ENCODE data around the gene NUDT14. TPM values are rescaled to one million over a fixed set of nuclear protein-coding genes. Genes with fewer than 3 reads are reported as not detected.

The NUDT14 gene
- total RNA-seq, 6 donors from 2014 or later: 17.9 to 87.5 (median 54.9) TPM

DNA sequence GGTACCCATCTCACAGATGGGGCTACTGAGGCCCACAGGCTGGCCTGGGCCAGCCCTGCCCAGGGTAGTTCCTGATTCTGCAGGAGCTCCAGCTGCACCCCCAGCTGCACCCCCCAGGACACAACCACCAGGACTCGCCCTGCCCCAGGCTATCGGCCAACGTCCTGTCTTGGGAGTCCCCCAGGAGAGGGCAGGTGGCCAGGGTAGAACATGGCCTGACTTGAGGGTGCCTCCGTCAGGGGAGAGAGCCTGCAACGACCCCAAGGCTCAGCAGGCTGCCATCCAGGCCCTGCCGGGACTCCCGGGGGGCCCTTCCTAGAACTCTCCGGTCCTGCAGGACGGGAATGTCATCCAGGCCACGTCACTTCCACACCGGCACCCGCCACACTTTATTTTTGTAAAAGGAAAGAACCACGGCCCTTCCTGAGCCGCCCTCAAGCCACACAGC is 28.3 kb downstream of the NUDT14 start:
- Histone ChIP-seq H3K9me3 (no peaks in the 10 kb centered on the region), H3K36me3 (peaks cover 0 to 32% (median 16%) of the 10 kb centered on the region in 4 donors)
- WGBS, 2 donors: 50 to 57% methylated on average over 7 to 13 of the region's 14 CpGs

DNA sequence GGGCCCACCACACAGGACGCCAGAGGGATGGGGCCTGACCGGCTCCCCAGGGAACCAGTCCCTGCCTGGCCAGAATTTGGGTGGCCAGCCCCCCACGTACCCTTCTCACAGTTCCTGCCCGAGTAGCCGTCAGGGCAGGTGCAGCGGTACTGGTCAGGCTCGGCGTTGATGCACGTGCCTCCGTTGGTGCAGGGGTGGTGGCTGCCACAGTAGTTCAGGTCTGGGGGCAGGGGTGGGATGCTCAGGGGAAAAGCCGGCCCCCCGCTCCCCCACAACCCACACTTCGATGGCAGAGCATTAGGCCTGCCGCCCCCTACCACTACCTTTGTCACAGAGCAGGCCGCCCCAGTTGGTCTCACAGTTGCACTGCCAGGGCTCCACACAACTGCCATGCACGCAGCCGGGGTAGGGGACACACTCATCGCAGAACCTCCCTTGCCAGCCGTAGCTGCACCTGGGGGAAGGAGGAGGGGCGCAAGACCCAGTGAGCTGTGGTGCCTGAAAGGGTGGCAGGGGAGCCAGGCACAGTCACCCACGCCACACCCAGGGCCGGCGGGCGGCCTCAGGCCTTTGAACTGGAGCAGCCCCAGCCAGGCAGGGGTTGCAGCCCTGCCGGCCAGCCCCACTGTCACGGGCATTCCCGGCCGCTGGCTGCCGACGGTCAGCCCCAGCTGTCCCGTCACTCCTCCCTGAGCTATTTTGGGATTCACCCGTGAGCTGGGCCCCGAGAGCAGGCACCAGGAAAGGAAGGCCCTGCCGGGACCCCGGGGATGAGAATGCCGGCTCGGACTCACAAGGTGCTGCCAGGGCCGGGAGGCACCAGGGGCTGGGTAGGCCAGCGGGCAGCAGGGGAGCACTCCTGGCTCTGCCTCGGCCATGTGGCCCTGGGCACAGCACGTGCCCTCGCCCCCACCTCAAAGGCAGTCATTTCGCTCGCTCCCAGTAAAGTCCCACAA is 29.0 kb downstream of the NUDT14 start:
- WGBS, 2 donors: 89 to 97% methylated on average over 10 to 30 of the region's 44 CpGs
- DNase-seq (peak in 1 of 2 donors; percentile 85), ATAC-seq (ENCODE audit: low FRiP score in 2 of 2) (no peak)
- Histone ChIP-seq H3K4me3 (no peak overlapping the region), H3K27ac (peak overlapping the region in 3 of 4 donors; percentile 24 to 69 (median 57)), H3K9me3 (no peaks in the 10 kb centered on the region), H3K4me1 (peaks cover 0 to 26% (median 4%) of the 10 kb centered on the region in 4 donors), H3K36me3 (peaks cover 0 to 39% (median 19%) of the 10 kb centered on the region in 4 donors), H3K27me3 (no peaks in the 10 kb centered on the region)
- TF ChIP-seq, protein P1, sequence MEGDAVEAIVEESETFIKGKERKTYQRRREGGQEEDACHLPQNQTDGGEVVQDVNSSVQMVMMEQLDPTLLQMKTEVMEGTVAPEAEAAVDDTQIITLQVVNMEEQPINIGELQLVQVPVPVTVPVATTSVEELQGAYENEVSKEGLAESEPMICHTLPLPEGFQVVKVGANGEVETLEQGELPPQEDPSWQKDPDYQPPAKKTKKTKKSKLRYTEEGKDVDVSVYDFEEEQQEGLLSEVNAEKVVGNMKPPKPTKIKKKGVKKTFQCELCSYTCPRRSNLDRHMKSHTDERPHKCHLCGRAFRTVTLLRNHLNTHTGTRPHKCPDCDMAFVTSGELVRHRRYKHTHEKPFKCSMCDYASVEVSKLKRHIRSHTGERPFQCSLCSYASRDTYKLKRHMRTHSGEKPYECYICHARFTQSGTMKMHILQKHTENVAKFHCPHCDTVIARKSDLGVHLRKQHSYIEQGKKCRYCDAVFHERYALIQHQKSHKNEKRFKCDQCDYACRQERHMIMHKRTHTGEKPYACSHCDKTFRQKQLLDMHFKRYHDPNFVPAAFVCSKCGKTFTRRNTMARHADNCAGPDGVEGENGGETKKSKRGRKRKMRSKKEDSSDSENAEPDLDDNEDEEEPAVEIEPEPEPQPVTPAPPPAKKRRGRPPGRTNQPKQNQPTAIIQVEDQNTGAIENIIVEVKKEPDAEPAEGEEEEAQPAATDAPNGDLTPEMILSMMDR (IDR thresholded peaks at IDR 0.05): no peak
- no peak for TF ChIP-seq EP300 (IDR thresholded peaks at IDR 0.05)
- TF ChIP-seq POLR2A (IDR thresholded peaks at IDR 0.05): no peak
- no peak for TF ChIP-seq POLR2AphosphoS5 (IDR thresholded peaks at IDR 0.05)

More for the DNA sequence above, 28.3 kb downstream of the NUDT14 start:
- Histone ChIP-seq H3K27ac (peak overlapping the region in 3 of 4 donors; percentile 24 to 69 (median 57)), H3K4me1 (peaks cover 0 to 26% (median 4%) of the 10 kb centered on the region in 4 donors), H3K4me3 (no peak overlapping the region), H3K27me3 (no peaks in the 10 kb centered on the region)
- ATAC-seq (ENCODE audit: low FRiP score in 2 of 2): no peak
- peak in 1 of 2 donors; percentile 13 for TF ChIP-seq POLR2AphosphoS5 (IDR thresholded peaks at IDR 0.05)
- TF ChIP-seq, protein P1 (IDR thresholded peaks at IDR 0.05): no peak
- DNase-seq: peak in 1 of 2 donors; percentile 54

DNA sequence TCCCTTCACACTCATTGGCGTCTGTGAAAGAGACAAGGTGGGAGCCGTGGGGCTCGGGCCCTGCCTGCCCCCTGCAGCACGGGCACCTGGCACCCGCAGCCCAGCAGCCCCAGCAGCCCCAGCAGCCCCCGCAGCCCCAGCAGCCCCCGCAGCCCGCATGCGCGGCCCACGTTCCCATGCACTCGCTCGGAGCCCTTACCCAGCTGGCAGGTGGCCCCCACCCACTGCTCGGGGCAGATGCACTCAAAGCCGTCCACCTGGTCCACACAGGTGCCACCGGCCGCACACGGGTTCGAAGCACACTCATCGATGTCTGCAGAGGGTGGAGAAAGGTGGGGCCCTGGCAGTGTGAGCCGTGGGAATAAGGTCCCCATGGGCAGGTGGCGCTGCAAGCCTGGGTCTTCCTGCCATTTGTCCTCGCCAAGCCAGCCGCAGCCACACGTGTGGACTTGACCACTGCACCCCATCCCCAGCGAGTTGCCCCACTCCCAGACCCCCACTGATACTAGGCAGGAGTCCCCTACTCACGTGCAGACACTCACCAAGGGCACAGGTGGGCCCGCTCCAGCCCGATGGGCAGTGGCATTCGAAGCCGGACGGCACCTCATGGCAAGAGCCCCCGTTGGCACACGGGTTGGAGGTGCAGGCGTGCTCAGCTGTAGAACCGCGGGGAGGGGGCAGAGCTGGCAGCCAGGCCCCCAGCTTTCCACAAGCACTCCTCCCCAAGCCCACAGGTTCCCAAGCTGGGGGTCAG is 29.9 kb downstream of the NUDT14 start:
- no peaks in the 10 kb centered on the region for H3K9me3 ChIP-seq
- 92 to 95% methylated on average over 10 to 27 of the region's 37 CpGs for WGBS, 2 donors
- H3K4me3 ChIP-seq: no peak overlapping the region
- H3K27ac ChIP-seq: no peak overlapping the region
- DNase-seq (peak in 1 of 2 donors; percentile 69), ATAC-seq (ENCODE audit: low FRiP score in 2 of 2) (no peak)
- TF ChIP-seq POLR2A (IDR thresholded peaks at IDR 0.05) (no peak), POLR2AphosphoS5 (IDR thresholded peaks at IDR 0.05) (no peak)
- TF ChIP-seq, protein P1 (IDR thresholded peaks at IDR 0.05): no peak
- H3K4me1 ChIP-seq: peaks cover 0 to 26% (median 4%) of the 10 kb centered on the region in 4 donors
- H3K36me3 ChIP-seq: peaks cover 0 to 47% (median 19%) of the 10 kb centered on the region in 4 donors
- H3K27me3 ChIP-seq: no peaks in the 10 kb centered on the region

DNA sequence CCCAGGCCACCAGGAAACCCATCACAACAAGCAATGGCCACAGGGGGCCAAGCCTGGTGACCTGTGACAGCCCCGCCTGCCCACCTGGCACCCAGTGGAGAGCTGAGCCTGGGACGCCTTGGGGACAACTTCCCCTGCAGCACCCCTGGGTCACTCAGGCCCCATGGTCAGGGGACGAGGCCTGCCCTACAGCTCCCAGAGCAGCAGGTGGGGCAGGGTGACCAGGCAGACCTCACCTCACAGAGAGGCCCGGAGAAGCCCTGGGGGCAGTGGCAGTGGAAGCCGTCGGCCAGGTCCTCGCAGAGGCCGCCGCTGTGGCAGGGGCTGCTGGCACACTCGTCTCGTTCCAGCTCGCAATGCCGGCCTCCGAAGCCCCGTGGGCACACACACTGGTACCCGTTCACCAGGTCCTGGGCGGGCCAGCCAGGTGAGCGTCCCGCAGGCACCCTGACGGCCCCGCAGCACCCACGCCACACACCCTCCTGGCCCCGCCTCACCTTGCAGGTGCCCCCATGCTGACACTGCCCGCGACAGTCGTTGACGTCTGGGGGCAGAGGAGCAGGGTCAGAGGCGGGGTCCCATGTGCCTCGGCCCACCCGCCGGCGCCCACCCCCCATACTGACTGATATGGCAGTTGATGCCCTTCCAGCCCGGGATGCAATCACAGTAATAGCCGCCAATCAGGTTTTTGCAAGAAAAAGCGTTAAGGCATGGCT is 30.6 kb downstream of the NUDT14 start:
- TF ChIP-seq, protein P1 (IDR thresholded peaks at IDR 0.05): no peak
- TF ChIP-seq POLR2A (IDR thresholded peaks at IDR 0.05) (no peak), POLR2AphosphoS5 (IDR thresholded peaks at IDR 0.05) (no peak), EP300 (IDR thresholded peaks at IDR 0.05) (no peak)
- no peak overlapping the region for H3K27ac ChIP-seq
- ATAC-seq (ENCODE audit: low FRiP score in 2 of 2): no peak
- peaks cover 0 to 50% (median 21%) of the 10 kb centered on the region in 4 donors for H3K36me3 ChIP-seq
- peaks cover 0 to 26% (median 4%) of the 10 kb centered on the region in 4 donors for H3K4me1 ChIP-seq
- peak in 1 of 2 donors; percentile 81 for DNase-seq
- H3K27me3 ChIP-seq: no peaks in the 10 kb centered on the region
- 89 to 95% methylated on average over 21 to 22 of the region's 35 CpGs for WGBS, 2 donors
- no peak overlapping the region for H3K4me3 ChIP-seq
- no peaks in the 10 kb centered on the region for H3K9me3 ChIP-seq
